Measurements from ENCODE around the gene POGLUT2.

Gene POGLUT2

DNA sequence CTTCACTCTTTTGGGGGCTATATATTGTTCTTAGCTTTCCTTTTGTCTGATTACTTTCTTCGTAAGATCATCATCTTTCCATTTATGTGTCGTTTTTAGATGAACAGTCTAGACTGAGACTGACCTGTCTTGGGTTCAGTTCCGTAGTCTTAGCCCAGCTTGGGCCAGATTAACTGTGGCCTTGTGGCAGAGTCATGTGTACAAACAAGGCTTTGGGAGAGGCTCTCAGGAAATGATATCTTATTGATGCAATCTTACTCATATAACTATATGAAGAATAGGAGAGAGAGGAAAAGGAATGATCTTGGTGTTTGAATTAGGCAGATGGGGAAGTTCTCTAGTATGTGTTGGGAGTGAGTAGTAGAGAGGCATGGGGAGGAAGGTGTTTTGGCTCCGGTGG lies 40.2 kb upstream of the POGLUT2 start:
- Histone ChIP-seq H3K4me3 (replicated peaks; ENCODE audit: insufficient read depth, low read length) (no peak overlapping the region), H3K27me3 (ENCODE audit: insufficient read depth, poor library complexity, severe bottlenecking) (no peaks in the 10 kb centered on the region), H3K27ac (replicated peaks) (no peak overlapping the region)
- DNase-seq (ENCODE audit: low read depth in 1 of 2, low spot score in 1 of 2) = no peak
- TF ChIP-seq, protein P1, sequence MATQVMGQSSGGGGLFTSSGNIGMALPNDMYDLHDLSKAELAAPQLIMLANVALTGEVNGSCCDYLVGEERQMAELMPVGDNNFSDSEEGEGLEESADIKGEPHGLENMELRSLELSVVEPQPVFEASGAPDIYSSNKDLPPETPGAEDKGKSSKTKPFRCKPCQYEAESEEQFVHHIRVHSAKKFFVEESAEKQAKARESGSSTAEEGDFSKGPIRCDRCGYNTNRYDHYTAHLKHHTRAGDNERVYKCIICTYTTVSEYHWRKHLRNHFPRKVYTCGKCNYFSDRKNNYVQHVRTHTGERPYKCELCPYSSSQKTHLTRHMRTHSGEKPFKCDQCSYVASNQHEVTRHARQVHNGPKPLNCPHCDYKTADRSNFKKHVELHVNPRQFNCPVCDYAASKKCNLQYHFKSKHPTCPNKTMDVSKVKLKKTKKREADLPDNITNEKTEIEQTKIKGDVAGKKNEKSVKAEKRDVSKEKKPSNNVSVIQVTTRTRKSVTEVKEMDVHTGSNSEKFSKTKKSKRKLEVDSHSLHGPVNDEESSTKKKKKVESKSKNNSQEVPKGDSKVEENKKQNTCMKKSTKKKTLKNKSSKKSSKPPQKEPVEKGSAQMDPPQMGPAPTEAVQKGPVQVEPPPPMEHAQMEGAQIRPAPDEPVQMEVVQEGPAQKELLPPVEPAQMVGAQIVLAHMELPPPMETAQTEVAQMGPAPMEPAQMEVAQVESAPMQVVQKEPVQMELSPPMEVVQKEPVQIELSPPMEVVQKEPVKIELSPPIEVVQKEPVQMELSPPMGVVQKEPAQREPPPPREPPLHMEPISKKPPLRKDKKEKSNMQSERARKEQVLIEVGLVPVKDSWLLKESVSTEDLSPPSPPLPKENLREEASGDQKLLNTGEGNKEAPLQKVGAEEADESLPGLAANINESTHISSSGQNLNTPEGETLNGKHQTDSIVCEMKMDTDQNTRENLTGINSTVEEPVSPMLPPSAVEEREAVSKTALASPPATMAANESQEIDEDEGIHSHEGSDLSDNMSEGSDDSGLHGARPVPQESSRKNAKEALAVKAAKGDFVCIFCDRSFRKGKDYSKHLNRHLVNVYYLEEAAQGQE (IDR thresholded peaks at IDR 0.05; ENCODE audit: insufficient replicate concordance, low read depth) = no peak
- TF ChIP-seq GABPA (IDR thresholded peaks at IDR 0.05; ENCODE audit: low read depth) (no peak), POLR2AphosphoS5 (IDR thresholded peaks at IDR 0.05; ENCODE audit: low read depth) (no peak), SPI1 (IDR thresholded peaks at IDR 0.05; ENCODE audit: borderline replicate concordance, low read depth) (no peak), CTCF (IDR thresholded peaks at IDR 0.05; ENCODE audit: insufficient read depth, low read length) (no peak)

DNA sequence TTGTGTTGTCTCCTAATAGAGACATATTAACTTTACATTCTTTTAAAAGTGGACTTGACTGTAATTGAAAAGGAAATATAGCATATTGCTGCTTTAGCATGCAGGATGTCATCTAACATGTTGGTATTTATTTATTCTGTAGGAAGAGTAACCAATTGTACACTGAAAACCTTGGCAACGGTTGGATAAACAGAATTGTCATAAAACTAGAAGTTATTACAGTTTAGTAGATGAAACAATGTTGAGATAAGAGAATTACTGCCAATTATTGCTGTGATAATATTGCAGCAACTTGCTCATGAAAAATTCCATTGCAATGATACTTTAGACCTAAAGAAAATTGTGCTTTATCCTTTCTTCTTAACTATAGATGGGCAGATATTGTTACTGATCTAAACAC lies 39.5 kb upstream of the POGLUT2 start:
- TF ChIP-seq CTCF (IDR thresholded peaks at IDR 0.05; ENCODE audit: insufficient read depth, low read length) (no peak), SPI1 (IDR thresholded peaks at IDR 0.05; ENCODE audit: borderline replicate concordance, low read depth) (no peak), GABPA (IDR thresholded peaks at IDR 0.05; ENCODE audit: low read depth) (no peak), POLR2AphosphoS5 (IDR thresholded peaks at IDR 0.05; ENCODE audit: low read depth) (no peak)
- TF ChIP-seq, protein P1 (IDR thresholded peaks at IDR 0.05; ENCODE audit: insufficient replicate concordance, low read depth) = no peak
- no peak for DNase-seq (ENCODE audit: low read depth in 1 of 2, low spot score in 1 of 2)
- no peak overlapping the region for H3K4me3 ChIP-seq (replicated peaks; ENCODE audit: insufficient read depth, low read length)
- H3K27me3 ChIP-seq (ENCODE audit: insufficient read depth, poor library complexity, severe bottlenecking) = no peaks in the 10 kb centered on the region
- H3K27ac ChIP-seq (replicated peaks) = no peak overlapping the region

DNA sequence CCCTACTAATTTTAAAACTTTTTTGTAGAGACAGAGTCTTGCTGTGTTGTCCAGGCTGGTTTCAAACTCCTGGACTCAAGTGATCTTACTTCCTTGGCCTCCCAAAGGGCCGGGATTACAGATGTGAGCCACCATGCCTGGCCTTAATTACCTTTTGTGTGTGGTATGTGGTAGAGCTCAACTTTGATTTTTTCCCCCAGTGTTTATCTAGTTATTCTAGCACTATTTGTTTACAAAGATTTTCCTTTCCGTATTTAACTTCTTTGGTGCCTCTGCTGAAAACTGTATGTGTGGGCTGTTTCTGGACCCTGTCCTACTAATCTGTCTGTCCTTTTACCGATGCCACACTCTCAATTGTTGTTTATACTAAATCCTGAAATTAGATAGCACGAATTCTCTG lies 37.7 kb upstream of the POGLUT2 start:
- H3K27ac ChIP-seq (replicated peaks) = no peak overlapping the region
- no peak for DNase-seq (ENCODE audit: low read depth in 1 of 2, low spot score in 1 of 2)
- TF ChIP-seq, protein P1 (IDR thresholded peaks at IDR 0.05; ENCODE audit: insufficient replicate concordance, low read depth) = no peak
- TF ChIP-seq GABPA (IDR thresholded peaks at IDR 0.05; ENCODE audit: low read depth) (no peak), SPI1 (IDR thresholded peaks at IDR 0.05; ENCODE audit: borderline replicate concordance, low read depth) (no peak), POLR2AphosphoS5 (IDR thresholded peaks at IDR 0.05; ENCODE audit: low read depth) (no peak), CTCF (IDR thresholded peaks at IDR 0.05; ENCODE audit: insufficient read depth, low read length) (no peak)
- no peak overlapping the region for H3K4me3 ChIP-seq (replicated peaks; ENCODE audit: insufficient read depth, low read length)
- no peaks in the 10 kb centered on the region for H3K27me3 ChIP-seq (ENCODE audit: insufficient read depth, poor library complexity, severe bottlenecking)
